HCT116 (cell line): ENCODE measurements around the gene LY6G6F. TPM values are rescaled to one million over a fixed set of nuclear protein-coding genes. Genes with fewer than 3 reads are reported as not detected.

Source experiments
- ATAC-seq: fragments of 200-7000 bp; cut with Tn5 transposase; 2 replicates; pipeline ENCODE4 v1.9.1; 2020; ENCODE audit warnings: mild to moderate bottlenecking, moderate library complexity
- BruUV-seq: library from RNA; stranded (reverse); fragments of 400-500 nt; replicated peaks from 2 replicates; lab custom pipeline; 2021; lab: Mats Ljungman, UMichigan
- CTCF ChIA-PET: fragments of 300-600 bp; sonication (Branson Sonifier 250); formaldehyde crosslinking; loops from one replicate; lab custom pipeline; 2021; ENCODE audit warnings: antibody characterized with exemption; lab: Charles Lee
- POLR2A ChIA-PET: fragments of 300-600, 350-600 bp; sonication (Branson Sonifier 250); formaldehyde crosslinking; loops from one replicate; lab custom pipeline; 2021; ENCODE audit warnings: antibody characterized with exemption; lab: Charles Lee
- RAD21 ChIA-PET, 2 experiments: fragments of 300-600 bp; sonication (Branson Sonifier 250); formaldehyde crosslinking; loops; one replicate each; lab custom pipeline; 2023; ENCODE audit warnings: low total read pairs in 2 of 2; ENCODE audit not compliant: uncharacterized antibody in 2 of 2, unreplicated experiment in 2 of 2, low non-redundant PET in 1 of 2; lab: Charles Lee
- DNase-seq: peaks from one replicate; pipeline ENCODE4 v3.0.0-alpha.2; 2010; ENCODE audit warnings: low read depth, low spot score
- H2AFZ ChIP-seq: fragments of 200-600 bp; shearing (Covaris generic), sonication (generic); 2 replicates; pipeline ENCODE4 v1.6.1; 2017; ENCODE audit warnings: low read depth, mixed run types, mixed read lengths, antibody characterized with exemption, low read length; ENCODE audit not compliant: poor library complexity, severe bottlenecking
- H3K27ac ChIP-seq: 2 replicates; pipeline ENCODE4 v1.5.1; 2012; ENCODE audit warnings: low read depth, low read length
- H3K27me3 ChIP-seq: fragments of 200-600 bp; sonication (generic); 2 replicates; pipeline ENCODE4 v1.6.1; 2016; ENCODE audit warnings: mixed run types, low read length, mixed read lengths; ENCODE audit not compliant: insufficient read depth
- H3K36me3 ChIP-seq, 2 experiments: fragments of 200-500 bp in 1 of 2; fragments of 200-600 bp in 1 of 2; sonication (Bioruptor generic) in 1 of 2; sonication (generic) in 1 of 2; 2 replicates each; pipeline versions ENCODE4 v1.5.1 to v1.6.1; 2014 to 2016; ENCODE audit warnings: low read length in 2 of 2, inconsistent platforms in 1 of 2, mixed read lengths in 1 of 2, mixed run types in 1 of 2; ENCODE audit not compliant: insufficient read depth in 2 of 2, control insufficient read depth in 1 of 2
- H3K4me1 ChIP-seq, 2 experiments: fragments of 200-600 bp in 1 of 2; sonication (generic) in 1 of 2; 2 replicates each; pipeline versions ENCODE4 v1.5.1 to v1.6.1; 2012 to 2017; ENCODE audit warnings: low read length in 2 of 2, inconsistent platforms in 1 of 2, mild to moderate bottlenecking in 1 of 2, mixed read lengths in 1 of 2, mixed run types in 1 of 2, moderate library complexity in 1 of 2; ENCODE audit not compliant: insufficient read depth in 2 of 2, control insufficient read depth in 1 of 2
- H3K4me2 ChIP-seq: fragments of 200-600 bp; sonication (generic); 2 replicates; pipeline ENCODE4 v1.6.1; 2017; ENCODE audit warnings: mixed run types, low read length, mixed read lengths
- H3K4me3 ChIP-seq, 2 experiments: fragments of 200-600 bp in 1 of 2; sonication (generic) in 1 of 2; replicated peaks in 1 of 2; 2 replicates each; pipeline ENCODE4 v1.5.1; 2011 to 2016; ENCODE audit warnings: low read length in 2 of 2, control low read depth in 1 of 2, low read depth in 1 of 2, mild to moderate bottlenecking in 1 of 2, mixed read lengths in 1 of 2, mixed run types in 1 of 2
- H3K79me2 ChIP-seq: fragments of 200-600 bp; sonication (generic); 2 replicates; pipeline ENCODE4 v1.6.1; 2017; ENCODE audit warnings: mild to moderate bottlenecking, mixed run types, low read length, moderate library complexity, mixed read lengths; ENCODE audit not compliant: insufficient read depth
- H3K9ac ChIP-seq: fragments of 200-600 bp; sonication (generic); 2 replicates; pipeline ENCODE4 v1.6.1; 2016; ENCODE audit warnings: low read length, mixed read lengths
- H3K9me2 ChIP-seq: fragments of 200-600 bp; sonication (generic), shearing (Covaris generic); 2 replicates; pipeline ENCODE4 v1.6.1; 2017; ENCODE audit warnings: mixed run types, mild to moderate bottlenecking, moderate library complexity; ENCODE audit not compliant: insufficient read depth
- H3K9me3 ChIP-seq, 2 experiments: fragments of 200-500 bp in 1 of 2; fragments of 200-600 bp in 1 of 2; sonication (Bioruptor generic) in 1 of 2; sonication (generic) in 1 of 2; 2 replicates each; pipeline ENCODE4 v1.6.1; 2014 to 2017; ENCODE audit warnings: low read length in 2 of 2, mixed read lengths in 2 of 2, inconsistent platforms in 1 of 2, low read depth in 1 of 2, mild to moderate bottlenecking in 1 of 2, mixed run types in 1 of 2, moderate library complexity in 1 of 2; ENCODE audit not compliant: control insufficient read depth in 1 of 2, insufficient read depth in 1 of 2
- H4K20me1 ChIP-seq: fragments of 200-600 bp; sonication (generic), shearing (Covaris generic); 2 replicates; pipeline ENCODE4 v1.6.1; 2017; ENCODE audit warnings: mixed run types, mild to moderate bottlenecking, moderate library complexity; ENCODE audit not compliant: insufficient read depth
- ATF3 ChIP-seq: IDR thresholded peaks from 2 replicates; pipeline ENCODE4 v1.6.1; 2012
- CTCF ChIP-seq, 3 experiments: fragments of 200-600 bp in 1 of 3; sonication (generic) in 1 of 3; IDR thresholded peaks in 2 of 3; conservative IDR thresholded peaks in 1 of 3; 2 replicates each; pipeline ENCODE4 v1.5.1; 2012 to 2017; ENCODE audit warnings: low read depth in 2 of 3, low read length in 2 of 3, antibody characterized with exemption in 1 of 3, borderline replicate concordance in 1 of 3, control low read depth in 1 of 3, mild to moderate bottlenecking in 1 of 3, mixed read lengths in 1 of 3, mixed run types in 1 of 3, moderate library complexity in 1 of 3; ENCODE audit not compliant: insufficient read depth in 1 of 3
- EGR1 ChIP-seq: IDR thresholded peaks from 2 replicates; pipeline ENCODE4 v1.6.1; 2012; ENCODE audit warnings: low read depth
- ELF1 ChIP-seq: IDR thresholded peaks from 2 replicates; pipeline ENCODE4 v1.6.1; 2012; ENCODE audit warnings: low read depth, borderline replicate concordance
- EZH2 ChIP-seq: fragments of 200-600 bp; sonication (generic); IDR thresholded peaks from 2 replicates; pipeline ENCODE4 v1.6.1; 2017; ENCODE audit warnings: antibody characterized with exemption, mixed run types
- JUND ChIP-seq: IDR thresholded peaks from 2 replicates; pipeline ENCODE4 v1.6.1; 2012
- SP1 ChIP-seq: IDR thresholded peaks from 2 replicates; pipeline ENCODE4 v1.6.1; 2012; ENCODE audit warnings: low read depth
- TCF7L2 ChIP-seq: IDR thresholded peaks from 2 replicates; pipeline ENCODE4 v1.7.0; 2011; ENCODE audit warnings: borderline replicate concordance, inconsistent platforms; ENCODE audit not compliant: insufficient read depth, insufficient read length; ENCODE audit errors: extremely low read depth
- ZBTB33 ChIP-seq: IDR thresholded peaks from 2 replicates; pipeline ENCODE4 v1.6.1; 2011; ENCODE audit warnings: mild to moderate bottlenecking, low read length, moderate library complexity; ENCODE audit not compliant: insufficient replicate concordance; ENCODE audit errors: extremely low read depth
- ZFX ChIP-seq: fragments of 450-650 bp; IDR thresholded peaks from 2 replicates; pipeline ENCODE4 v1.6.1; 2017
- ZNF274 ChIP-seq: fragments of 200-500 bp; sonication (Bioruptor generic); IDR thresholded peaks from 2 replicates; pipeline ENCODE4 v1.6.1; 2014; ENCODE audit warnings: mild to moderate bottlenecking, low read depth, low read length, inconsistent platforms
- intact Hi-C: fragments of 100-400 bp; cut with micrococcal nuclease; formaldehyde crosslinking; loops from 2 replicates; pipeline ENCODE4 v1.10.0; 2022
- total RNA-seq: library from RNA; stranded (reverse); gene quantifications from one replicate; pipeline ENCODE4 v1.2.1, GENCODE V29; 2021; ENCODE audit not compliant: unreplicated experiment

LY6G6F gene
- total RNA-seq, 1 experiment from 2014 or later, result not detected

GRCh38 chr6:31683591-31683990 is 23.1 kb upstream of the LY6G6F start:
- Histone ChIP-seq H3K4me3 (no peak overlapping the region), H3K4me2 (no peak overlapping the region), H3K27me3 (no peaks in the 10 kb centered on the region), H3K79me2 (no peaks in the 10 kb centered on the region), H3K4me1 (peaks cover 4 to 19% of the 10 kb centered on the region in 2 experiments; a peak in 3 of 4 replicates), H3K27ac (no peak overlapping the region), H4K20me1 (no peaks in the 10 kb centered on the region), H2AFZ (no peak overlapping the region), H3K9me3 (no peaks in the 10 kb centered on the region), H3K9me2 (no peaks in the 10 kb centered on the region), H3K36me3 (peaks cover 5 to 9% of the 10 kb centered on the region in 2 experiments; a peak in 2 of 4 replicates), H3K9ac (no peak overlapping the region)
- DNase-seq (no peak), ATAC-seq (no peak)
- BruUV-seq, result no TSS peak
- CTCF ChIA-PET, result interaction anchor here (1.6 kb wide), 1 partner anchor 90 kb away, joined by 3 read pairs; no protein-coding TSS in a partner anchor
- intact Hi-C loops, result no loop called here
- RAD21 ChIA-PET, result no interaction called here
- POLR2A ChIA-PET, result no interaction called here
- TF ChIP-seq ZBTB33 (no peak), ATF3 (no peak)

- ChIA-PET CTCF (no interaction called here), RAD21 (no interaction called here), POLR2A (no interaction called here)
- H3K27me3 ChIP-seq, result no peaks in the 10 kb centered on the region
- H3K79me2 ChIP-seq, result no peaks in the 10 kb centered on the region
- no TSS peak for BruUV-seq
- H3K4me3 ChIP-seq, result no peak overlapping the region
- H3K9me2 ChIP-seq, result no peaks in the 10 kb centered on the region
- DNase-seq (no peak), ATAC-seq (no peak)
- no peaks in the 10 kb centered on the region for H4K20me1 ChIP-seq
- no peak overlapping the region for H3K27ac ChIP-seq
- peaks cover 14 to 21% of the 10 kb centered on the region in 2 experiments for H3K4me1 ChIP-seq
- peaks cover 7 to 25% of the 10 kb centered on the region in 2 experiments; a peak in 2 of 4 replicates for H3K36me3 ChIP-seq
- intact Hi-C loops, result no loop called here
- H3K4me2 ChIP-seq, result no peak overlapping the region
- H3K9ac ChIP-seq, result no peak overlapping the region
- no peak overlapping the region for H2AFZ ChIP-seq
- no peaks in the 10 kb centered on the region for H3K9me3 ChIP-seq
- TF ChIP-seq ZNF274 (no peak), EGR1 (no peak), TCF7L2 (no peak), ZFX (no peak), SP1 (no peak), EZH2 (no peak), JUND (no peak), ELF1 (no peak), CTCF (IDR thresholded peaks at IDR 0.05 in 2 of 3, conservative IDR thresholded peaks at IDR 0.05 in 1 of 3; ENCODE audit: borderline replicate concordance in 1 of 3, insufficient read depth in 1 of 3, low read depth in 2 of 3, low read length in 2 of 3) (no peak), ZBTB33 (no peak)
- TF ChIP-seq, all 23 proteins: peak for 0
Observed at GRCh38 chr6:31686483-31686882, 20.2 kb upstream of the LY6G6F start.
